ENCODE results near the gene MICALL1.

DNA sequence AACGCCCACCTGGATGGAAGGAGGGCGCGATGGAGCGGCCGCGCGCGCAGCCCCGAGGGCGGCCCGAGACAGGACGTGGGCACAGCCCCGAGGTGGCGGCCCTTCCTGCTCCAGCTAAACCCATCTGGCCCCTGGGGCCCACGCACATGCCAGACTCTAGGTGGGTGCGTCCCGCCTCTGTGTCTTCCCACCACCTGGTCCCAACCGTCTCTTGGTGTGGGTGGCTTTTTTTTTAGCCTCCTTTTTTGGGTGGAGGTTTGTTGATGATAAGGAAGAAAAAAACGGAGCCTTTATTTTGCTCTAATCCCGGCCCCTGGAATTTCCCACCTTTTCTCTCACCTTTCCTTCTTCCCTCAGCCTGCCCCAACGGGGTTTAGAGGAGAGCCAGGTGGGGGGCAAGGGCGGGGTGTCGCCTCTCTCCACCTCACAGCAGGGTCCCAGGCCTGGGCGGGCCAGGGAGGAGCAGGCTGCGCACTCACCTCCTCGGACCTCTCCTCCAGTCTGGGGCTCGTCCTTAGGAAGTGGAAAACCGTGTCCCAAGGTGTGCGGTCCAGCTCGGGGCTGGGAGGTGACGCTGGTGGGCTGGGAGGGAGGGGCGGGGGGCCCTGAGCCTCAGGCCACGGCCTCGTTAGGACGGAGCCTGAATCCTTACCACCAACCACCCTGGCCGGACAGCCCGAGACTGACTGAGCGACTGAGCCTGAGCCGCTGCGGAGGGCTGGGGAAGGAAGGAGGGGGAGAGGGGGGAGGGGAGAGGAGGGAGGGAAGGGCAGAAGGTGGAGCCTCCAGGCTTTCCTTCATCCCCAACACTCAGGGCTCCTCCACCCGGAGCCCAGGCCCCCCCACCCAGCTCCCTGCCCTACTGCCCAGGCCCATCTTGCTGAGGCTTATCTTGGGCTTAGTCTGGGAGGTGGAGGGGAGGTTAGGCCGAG, 78.0 kb downstream of the MICALL1 start, which contains the start of gene SOX10:
- TF ChIP-seq, protein P1, sequence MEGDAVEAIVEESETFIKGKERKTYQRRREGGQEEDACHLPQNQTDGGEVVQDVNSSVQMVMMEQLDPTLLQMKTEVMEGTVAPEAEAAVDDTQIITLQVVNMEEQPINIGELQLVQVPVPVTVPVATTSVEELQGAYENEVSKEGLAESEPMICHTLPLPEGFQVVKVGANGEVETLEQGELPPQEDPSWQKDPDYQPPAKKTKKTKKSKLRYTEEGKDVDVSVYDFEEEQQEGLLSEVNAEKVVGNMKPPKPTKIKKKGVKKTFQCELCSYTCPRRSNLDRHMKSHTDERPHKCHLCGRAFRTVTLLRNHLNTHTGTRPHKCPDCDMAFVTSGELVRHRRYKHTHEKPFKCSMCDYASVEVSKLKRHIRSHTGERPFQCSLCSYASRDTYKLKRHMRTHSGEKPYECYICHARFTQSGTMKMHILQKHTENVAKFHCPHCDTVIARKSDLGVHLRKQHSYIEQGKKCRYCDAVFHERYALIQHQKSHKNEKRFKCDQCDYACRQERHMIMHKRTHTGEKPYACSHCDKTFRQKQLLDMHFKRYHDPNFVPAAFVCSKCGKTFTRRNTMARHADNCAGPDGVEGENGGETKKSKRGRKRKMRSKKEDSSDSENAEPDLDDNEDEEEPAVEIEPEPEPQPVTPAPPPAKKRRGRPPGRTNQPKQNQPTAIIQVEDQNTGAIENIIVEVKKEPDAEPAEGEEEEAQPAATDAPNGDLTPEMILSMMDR (IDR thresholded peaks at IDR 0.05 in 8 of 11, conservative IDR thresholded peaks at IDR 0.05 in 3 of 11), result no peak
- TF ChIP-seq POLR2A (IDR thresholded peaks at IDR 0.05), result no peak
- no peak for TF ChIP-seq POLR2AphosphoS5 (IDR thresholded peaks at IDR 0.05)

Data from spleen (tissue), 7 donors.